ENCODE data around the gene ANKRD63. TPM values are rescaled to one million over a fixed set of nuclear protein-coding genes. Genes with fewer than 3 reads are reported as not detected.

Gene ANKRD63
- total RNA-seq, 1 experiment from 2014 or later: 2.5 TPM

DNA sequence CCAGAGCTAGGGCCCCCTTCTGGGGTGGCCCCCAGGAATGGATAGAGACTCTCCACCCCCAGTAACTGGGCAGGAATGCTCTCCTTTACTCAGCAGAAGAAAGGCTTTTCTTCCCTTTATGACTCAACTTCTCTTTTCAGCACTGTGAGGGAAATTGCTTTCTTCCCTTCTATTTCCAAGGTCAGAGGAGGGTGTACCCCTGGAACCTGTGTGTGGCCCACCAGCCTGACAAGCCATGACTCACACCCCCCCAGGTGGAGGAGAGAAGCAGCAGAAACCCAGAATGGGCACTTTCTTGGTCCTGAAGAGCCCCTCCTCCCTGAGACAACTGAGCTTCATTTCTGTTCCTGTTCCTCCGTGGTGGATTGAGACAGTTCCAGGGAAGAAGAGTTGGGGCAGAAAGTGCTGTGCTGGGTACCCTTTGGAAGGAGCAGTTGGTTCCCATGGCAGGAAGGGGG lies 2.7 kb upstream of the ANKRD63 start:
- Histone ChIP-seq H3K9me3 (ENCODE audit: low read depth, low read length, poor library complexity, severe bottlenecking) (no peaks in the 10 kb centered on the region), H3K27me3 (replicated peaks; ENCODE audit: insufficient read depth, low read depth, low read length, poor library complexity) (no peaks in the 10 kb centered on the region), H3K27ac (ENCODE audit: low read depth, low read length, poor library complexity, severe bottlenecking) (peak overlapping the region; percentile 46), H3K36me3 (ENCODE audit: insufficient read depth, low read length, poor library complexity, severe bottlenecking) (no peaks in the 10 kb centered on the region), H3K4me1 (ENCODE audit: insufficient read depth, low read length, poor library complexity, severe bottlenecking) (peaks cover 34% of the 10 kb centered on the region), H3K4me3 (ENCODE audit: low read depth, low read length, poor library complexity, severe bottlenecking) (no peak overlapping the region)
- CTCF ChIA-PET: interaction anchor here (0.8 kb wide), 1 partner anchor 16 kb away, joined by 3 read pairs; no protein-coding TSS in a partner anchor
- TF ChIP-seq EZH2 (IDR thresholded peaks at IDR 0.05; ENCODE audit: borderline replicate concordance, low read depth, low read length, poor library complexity, severe bottlenecking): no peak
- TF ChIP-seq, protein P1, sequence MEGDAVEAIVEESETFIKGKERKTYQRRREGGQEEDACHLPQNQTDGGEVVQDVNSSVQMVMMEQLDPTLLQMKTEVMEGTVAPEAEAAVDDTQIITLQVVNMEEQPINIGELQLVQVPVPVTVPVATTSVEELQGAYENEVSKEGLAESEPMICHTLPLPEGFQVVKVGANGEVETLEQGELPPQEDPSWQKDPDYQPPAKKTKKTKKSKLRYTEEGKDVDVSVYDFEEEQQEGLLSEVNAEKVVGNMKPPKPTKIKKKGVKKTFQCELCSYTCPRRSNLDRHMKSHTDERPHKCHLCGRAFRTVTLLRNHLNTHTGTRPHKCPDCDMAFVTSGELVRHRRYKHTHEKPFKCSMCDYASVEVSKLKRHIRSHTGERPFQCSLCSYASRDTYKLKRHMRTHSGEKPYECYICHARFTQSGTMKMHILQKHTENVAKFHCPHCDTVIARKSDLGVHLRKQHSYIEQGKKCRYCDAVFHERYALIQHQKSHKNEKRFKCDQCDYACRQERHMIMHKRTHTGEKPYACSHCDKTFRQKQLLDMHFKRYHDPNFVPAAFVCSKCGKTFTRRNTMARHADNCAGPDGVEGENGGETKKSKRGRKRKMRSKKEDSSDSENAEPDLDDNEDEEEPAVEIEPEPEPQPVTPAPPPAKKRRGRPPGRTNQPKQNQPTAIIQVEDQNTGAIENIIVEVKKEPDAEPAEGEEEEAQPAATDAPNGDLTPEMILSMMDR (conservative IDR thresholded peaks at IDR 0.05; ENCODE audit: low read depth, low read length): no peak
- no peak for DNase-seq (ENCODE audit: low spot score)
- BruUV-seq (replicated peaks): no TSS peak
- intact Hi-C loops (cut with micrococcal nuclease; ENCODE audit: unreplicated experiment): no loop called here
- POLR2A ChIA-PET (ENCODE audit: low non-redundant PET): no interaction called here

DNA sequence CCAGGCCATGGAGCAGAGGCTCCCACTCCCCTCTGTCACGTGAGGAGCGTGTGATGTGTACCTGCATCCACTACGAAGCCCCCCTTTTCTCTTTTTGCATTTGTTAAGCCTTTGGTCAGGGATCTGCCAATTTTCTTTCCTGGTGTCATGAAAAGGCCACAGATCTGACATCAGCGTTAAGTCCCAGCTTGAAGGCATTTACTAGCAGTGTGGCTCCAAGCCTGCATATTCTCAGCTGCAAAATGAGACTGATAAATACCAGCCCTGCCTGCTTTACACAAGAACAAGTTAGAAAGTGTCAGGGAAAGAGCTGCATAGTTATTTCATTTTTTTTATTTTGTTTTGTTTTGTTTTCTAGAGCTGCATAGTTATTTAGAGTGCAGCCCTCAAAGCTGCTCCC lies 2.3 kb upstream of the ANKRD63 start:
- TF ChIP-seq, protein P1 (conservative IDR thresholded peaks at IDR 0.05; ENCODE audit: low read depth, low read length): no peak
- TF ChIP-seq EZH2 (IDR thresholded peaks at IDR 0.05; ENCODE audit: borderline replicate concordance, low read depth, low read length, poor library complexity, severe bottlenecking): no peak
- no peaks in the 10 kb centered on the region for H3K27me3 ChIP-seq (replicated peaks; ENCODE audit: insufficient read depth, low read depth, low read length, poor library complexity)
- ChIA-PET POLR2A (ENCODE audit: low non-redundant PET) (no interaction called here), CTCF (no interaction called here)
- no peaks in the 10 kb centered on the region for H3K9me3 ChIP-seq (ENCODE audit: low read depth, low read length, poor library complexity, severe bottlenecking)
- no peaks in the 10 kb centered on the region for H3K36me3 ChIP-seq (ENCODE audit: insufficient read depth, low read length, poor library complexity, severe bottlenecking)
- intact Hi-C loops (cut with micrococcal nuclease; ENCODE audit: unreplicated experiment): no loop called here
- no peak overlapping the region for H3K27ac ChIP-seq (ENCODE audit: low read depth, low read length, poor library complexity, severe bottlenecking)
- no peak overlapping the region for H3K4me3 ChIP-seq (ENCODE audit: low read depth, low read length, poor library complexity, severe bottlenecking)
- DNase-seq (ENCODE audit: low spot score): peak; percentile 38
- no TSS peak for BruUV-seq (replicated peaks)
- peaks cover 36% of the 10 kb centered on the region for H3K4me1 ChIP-seq (ENCODE audit: insufficient read depth, low read length, poor library complexity, severe bottlenecking)

DNA sequence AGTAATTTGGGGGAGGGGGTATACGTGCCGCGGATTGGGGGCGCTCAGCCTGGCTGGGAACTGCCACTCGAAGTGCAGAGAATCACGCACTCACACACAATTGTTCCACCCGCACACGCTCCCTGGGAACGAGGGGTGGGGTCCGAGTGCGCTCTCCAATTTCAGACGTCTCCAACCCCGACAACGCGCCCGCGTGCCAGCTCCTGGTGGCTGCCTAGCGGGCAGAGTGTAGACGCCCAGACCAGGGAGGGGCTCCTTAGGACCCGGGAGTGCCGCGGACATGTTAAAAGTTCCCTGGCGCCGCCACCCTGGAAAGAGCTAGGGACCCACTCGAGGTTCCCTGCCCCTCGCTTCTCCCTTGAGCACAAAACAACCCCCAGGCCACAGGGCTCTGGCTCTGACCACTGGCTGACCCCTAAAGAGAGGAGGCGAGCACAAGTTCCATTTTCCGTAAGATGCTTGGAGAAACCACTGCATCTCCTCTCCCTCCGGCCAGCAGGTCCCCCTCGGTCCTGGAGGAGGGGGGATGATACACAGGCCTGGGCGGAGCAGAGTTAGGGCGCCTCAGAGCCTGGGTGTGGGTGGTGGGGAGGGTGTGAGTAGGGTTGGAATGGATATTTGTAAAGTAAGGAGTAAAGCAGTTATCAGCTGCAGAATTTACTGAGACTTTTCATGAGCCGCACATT lies 894 bp upstream of the ANKRD63 start:
- no peak for TF ChIP-seq EZH2 (IDR thresholded peaks at IDR 0.05; ENCODE audit: borderline replicate concordance, low read depth, low read length, poor library complexity, severe bottlenecking)
- TF ChIP-seq, protein P1 (conservative IDR thresholded peaks at IDR 0.05; ENCODE audit: low read depth, low read length): no peak
- Histone ChIP-seq H3K4me3 (ENCODE audit: low read depth, low read length, poor library complexity, severe bottlenecking) (peak overlapping the region; percentile 63), H3K27ac (ENCODE audit: low read depth, low read length, poor library complexity, severe bottlenecking) (no peak overlapping the region), H3K27me3 (replicated peaks; ENCODE audit: insufficient read depth, low read depth, low read length, poor library complexity) (no peaks in the 10 kb centered on the region), H3K9me3 (ENCODE audit: low read depth, low read length, poor library complexity, severe bottlenecking) (no peaks in the 10 kb centered on the region), H3K36me3 (ENCODE audit: insufficient read depth, low read length, poor library complexity, severe bottlenecking) (no peaks in the 10 kb centered on the region), H3K4me1 (ENCODE audit: insufficient read depth, low read length, poor library complexity, severe bottlenecking) (peaks cover 50% of the 10 kb centered on the region)
- CTCF ChIA-PET: interaction anchor here (0.8 kb wide), 1 partner anchor 11 kb away, joined by 3 read pairs; no protein-coding TSS in a partner anchor
- intact Hi-C loops (cut with micrococcal nuclease; ENCODE audit: unreplicated experiment): no loop called here
- POLR2A ChIA-PET (ENCODE audit: low non-redundant PET): no interaction called here
- BruUV-seq (replicated peaks): no TSS peak
- peak; percentile 35 for DNase-seq (ENCODE audit: low spot score)

All from A673 (cell line).